Panc1 (cell line): ENCODE results near the gene NTM. TPM values are rescaled to one million over a fixed set of nuclear protein-coding genes. Genes with fewer than 3 reads are reported as not detected.

Experiments used
- ATAC-seq: fragments of 200-7000 bp; cut with Tn5 transposase; 2 replicates; pipeline ENCODE4 v1.9.1; 2020; ENCODE audit warnings: mild to moderate bottlenecking, moderate library complexity
- BruUV-seq: library from RNA; stranded (reverse); fragments of 400-500 nt; replicated peaks from 2 replicates; lab custom pipeline; 2021; lab: Mats Ljungman, UMichigan
- CTCF ChIA-PET: fragments of 300-600 bp; sonication (Branson Sonifier 250); formaldehyde crosslinking; loops from one replicate; lab custom pipeline; 2022; ENCODE audit warnings: antibody characterized with exemption; lab: Charles Lee
- POLR2A ChIA-PET: fragments of 300-600 bp; sonication (Branson Sonifier 250); formaldehyde crosslinking; loops from one replicate; lab custom pipeline; 2022; ENCODE audit warnings: antibody characterized with exemption; lab: Charles Lee
- DNase-seq: peaks from one replicate; pipeline ENCODE4 v3.0.0-alpha.2; 2010; ENCODE audit warnings: low read depth, low spot score
- H3K27ac ChIP-seq: 2 replicates; pipeline ENCODE4 v1.5.1; 2011; ENCODE audit warnings: mild to moderate bottlenecking, low read length, inconsistent platforms
- H3K27me3 ChIP-seq: fragments of 200-500 bp; sonication (Bioruptor generic); 2 replicates; pipeline ENCODE4 v1.6.0; 2014; ENCODE audit warnings: low read length, inconsistent platforms; ENCODE audit not compliant: control insufficient read depth, insufficient read depth
- H3K36me3 ChIP-seq: fragments of 200-500 bp; sonication (Bioruptor generic); 2 replicates; pipeline ENCODE4 v1.5.1; 2014; ENCODE audit warnings: inconsistent platforms, mild to moderate bottlenecking, low read length, moderate library complexity; ENCODE audit not compliant: control insufficient read depth, insufficient read depth
- H3K4me1 ChIP-seq: 2 replicates; pipeline ENCODE4 v1.5.1; 2011; ENCODE audit warnings: inconsistent platforms, mild to moderate bottlenecking, low read length, moderate library complexity; ENCODE audit not compliant: control insufficient read depth, insufficient read depth
- H3K4me3 ChIP-seq, 2 experiments: 2 replicates each; pipeline ENCODE4 v1.5.1; 2011 to 2012; ENCODE audit warnings: low read depth in 2 of 2, low read length in 2 of 2, mild to moderate bottlenecking in 2 of 2, inconsistent platforms in 1 of 2, moderate library complexity in 1 of 2
- H3K9me3 ChIP-seq: fragments of 200-500 bp; sonication (Bioruptor generic); 2 replicates; pipeline ENCODE4 v1.5.1; 2014; ENCODE audit warnings: low read depth, mild to moderate bottlenecking, inconsistent platforms, low read length, moderate library complexity; ENCODE audit not compliant: control insufficient read depth, insufficient read depth
- CTCF ChIP-seq: fragments of 450-650 bp; IDR thresholded peaks from 2 replicates; pipeline ENCODE4 v1.5.1; 2017; ENCODE audit warnings: mild to moderate bottlenecking
- POLR2AphosphoS5 ChIP-seq: IDR thresholded peaks from 2 replicates; pipeline ENCODE4 v1.6.1; 2012; ENCODE audit warnings: mild to moderate bottlenecking, low read depth, low read length, moderate library complexity
- REST ChIP-seq, 2 experiments: IDR thresholded peaks; 2 replicates each; pipeline ENCODE4 v1.6.1; 2011 to 2012; ENCODE audit warnings: low read depth in 2 of 2, control low read depth in 1 of 2, low read length in 1 of 2, mild to moderate bottlenecking in 1 of 2, moderate library complexity in 1 of 2; ENCODE audit not compliant: insufficient read depth in 1 of 2
- SIN3A ChIP-seq: IDR thresholded peaks from 2 replicates; pipeline ENCODE4 v1.6.1; 2012; ENCODE audit warnings: low read depth, mild to moderate bottlenecking, low read length, moderate library complexity, borderline replicate concordance; ENCODE audit not compliant: insufficient read depth
- TCF7L2 ChIP-seq: IDR thresholded peaks from 2 replicates; pipeline ENCODE4 v1.6.1; 2011; ENCODE audit warnings: mild to moderate bottlenecking, low read depth, low read length, inconsistent platforms
- in situ Hi-C: cut with HindIII; loops from 2 replicates; pipeline ENCODE4 v1.10.0; 2016; ENCODE audit warnings: low sequenced_read_pairs, low pct_unique_long_range_greater_than_20kb
- intact Hi-C: fragments of 100-400 bp; cut with micrococcal nuclease; formaldehyde crosslinking; loops from one replicate; pipeline ENCODE4 v1.10.0; 2022; ENCODE audit not compliant: unreplicated experiment
- total RNA-seq: library from RNA; stranded (reverse); gene quantifications from one replicate; pipeline ENCODE4 v1.2.1, GENCODE V29; 2021; ENCODE audit not compliant: unreplicated experiment

NTM gene
- total RNA-seq, 1 experiment from 2014 or later = 0.10 TPM

- H3K36me3 ChIP-seq = no peaks in the 10 kb centered on the region
- POLR2A ChIA-PET = no interaction called here
- in situ Hi-C loops = no loop called here
These were observed 463.0 kb downstream of the NTM start for GRCh38 chr11:131833366-131833765.

GRCh38 chr11:131837562-131837961, 467.1 kb downstream of the NTM start:
- CTCF ChIA-PET = no interaction called here
- no peak for DNase-seq

More at GRCh38 chr11:131833366-131833765, 463.0 kb downstream of the NTM start:
- no peak overlapping the region for H3K4me3 ChIP-seq
- no peaks in the 10 kb centered on the region for H3K9me3 ChIP-seq
- no peak overlapping the region for H3K27ac ChIP-seq
- no peaks in the 10 kb centered on the region for H3K4me1 ChIP-seq
- intact Hi-C loops = no loop called here
- TF ChIP-seq CTCF (no peak), SIN3A (no peak), REST (IDR thresholded peaks at IDR 0.05; ENCODE audit: insufficient read depth in 1 of 2, low read depth in 2 of 2, low read length in 1 of 2) (no peak), POLR2AphosphoS5 (no peak), TCF7L2 (no peak)
- H3K27me3 ChIP-seq = no peaks in the 10 kb centered on the region
- ATAC-seq (no peak), DNase-seq (no peak)
- CTCF ChIA-PET = interaction anchor here (0.5 kb wide), 1 partner anchor 428 kb away, joined by 3 read pairs; no protein-coding TSS in a partner anchor
- no TSS peak for BruUV-seq

More at GRCh38 chr11:131837562-131837961, 467.1 kb downstream of the NTM start:
- BruUV-seq = no TSS peak
- intact Hi-C loops (no loop called here), in situ Hi-C loops (no loop called here)
- POLR2A ChIA-PET = no interaction called here
- H3K27ac ChIP-seq = no peak overlapping the region
- TF ChIP-seq TCF7L2 (no peak), POLR2AphosphoS5 (no peak), CTCF (no peak), SIN3A (no peak), REST (IDR thresholded peaks at IDR 0.05; ENCODE audit: insufficient read depth in 1 of 2, low read depth in 2 of 2, low read length in 1 of 2) (no peak)
- H3K36me3 ChIP-seq = no peaks in the 10 kb centered on the region
- H3K4me1 ChIP-seq = no peaks in the 10 kb centered on the region
- H3K9me3 ChIP-seq = no peaks in the 10 kb centered on the region
- no peak for ATAC-seq
- no peak overlapping the region for H3K4me3 ChIP-seq
- H3K27me3 ChIP-seq = no peaks in the 10 kb centered on the region
